ENCODE results near the gene DSP.

DNA sequence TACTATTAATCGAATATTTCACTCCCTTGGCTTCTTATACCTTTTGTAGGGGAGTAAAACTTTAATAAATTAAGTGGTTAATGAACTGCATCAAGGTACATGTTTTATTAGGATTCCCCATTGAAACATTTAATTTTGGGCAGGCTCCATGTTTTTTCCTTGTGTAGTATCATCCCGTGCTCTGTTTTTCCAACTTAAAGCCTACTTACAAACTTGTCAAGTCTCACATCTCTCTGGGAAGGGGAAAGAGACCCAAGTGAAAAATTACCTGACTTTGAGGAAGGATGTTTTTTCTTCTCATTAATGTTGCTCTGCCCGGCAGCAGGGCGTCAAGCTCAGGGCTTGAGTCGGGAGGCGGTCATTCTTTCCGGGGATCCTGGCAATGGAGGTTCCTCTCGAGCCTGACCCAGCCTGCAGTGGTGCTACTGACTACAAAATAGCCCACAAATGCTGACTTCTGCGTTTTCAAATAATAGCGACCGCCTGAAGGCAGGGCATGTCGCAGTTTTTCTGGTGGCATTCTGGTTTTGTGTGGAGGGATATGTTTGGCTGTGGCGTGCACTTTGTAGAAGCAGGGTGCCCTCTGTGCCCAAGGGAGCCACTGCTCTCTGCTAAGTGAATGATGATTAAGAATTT, 2.4 kb downstream of the DSP start:
- TF ChIP-seq, protein P1, sequence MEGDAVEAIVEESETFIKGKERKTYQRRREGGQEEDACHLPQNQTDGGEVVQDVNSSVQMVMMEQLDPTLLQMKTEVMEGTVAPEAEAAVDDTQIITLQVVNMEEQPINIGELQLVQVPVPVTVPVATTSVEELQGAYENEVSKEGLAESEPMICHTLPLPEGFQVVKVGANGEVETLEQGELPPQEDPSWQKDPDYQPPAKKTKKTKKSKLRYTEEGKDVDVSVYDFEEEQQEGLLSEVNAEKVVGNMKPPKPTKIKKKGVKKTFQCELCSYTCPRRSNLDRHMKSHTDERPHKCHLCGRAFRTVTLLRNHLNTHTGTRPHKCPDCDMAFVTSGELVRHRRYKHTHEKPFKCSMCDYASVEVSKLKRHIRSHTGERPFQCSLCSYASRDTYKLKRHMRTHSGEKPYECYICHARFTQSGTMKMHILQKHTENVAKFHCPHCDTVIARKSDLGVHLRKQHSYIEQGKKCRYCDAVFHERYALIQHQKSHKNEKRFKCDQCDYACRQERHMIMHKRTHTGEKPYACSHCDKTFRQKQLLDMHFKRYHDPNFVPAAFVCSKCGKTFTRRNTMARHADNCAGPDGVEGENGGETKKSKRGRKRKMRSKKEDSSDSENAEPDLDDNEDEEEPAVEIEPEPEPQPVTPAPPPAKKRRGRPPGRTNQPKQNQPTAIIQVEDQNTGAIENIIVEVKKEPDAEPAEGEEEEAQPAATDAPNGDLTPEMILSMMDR (conservative IDR thresholded peaks at IDR 0.05): no peak
- no peak for TF ChIP-seq EZH2 (IDR thresholded peaks at IDR 0.05; ENCODE audit: low read depth)
